Nephron (organoid): ENCODE results near the gene UQCRQ.

Experiments used
- H3K27ac Mint-ChIP-seq, 3 experiments: 2 replicates each; pipeline ENCODE4 v1.8.0; 2020; ENCODE audit warnings: mixed read lengths in 3 of 3, mild to moderate bottlenecking in 2 of 3, moderate library complexity in 1 of 3
- H3K27me3 Mint-ChIP-seq: 2 replicates; pipeline ENCODE4 v1.8.0; 2021; ENCODE audit warnings: low read depth, mild to moderate bottlenecking, moderate library complexity, mixed read lengths
- H3K36me3 Mint-ChIP-seq: 2 replicates; pipeline ENCODE4 v1.8.0; 2020; ENCODE audit warnings: low read depth, mixed read lengths
- H3K4me1 Mint-ChIP-seq: 2 replicates; pipeline ENCODE4 v1.8.0; 2020; ENCODE audit warnings: mixed read lengths
- H3K4me3 Mint-ChIP-seq, 3 experiments: 2 replicates each; pipeline ENCODE4 v1.8.0; 2020; ENCODE audit warnings: mild to moderate bottlenecking in 3 of 3, mixed read lengths in 3 of 3, moderate library complexity in 2 of 3
- H3K9me3 Mint-ChIP-seq: 2 replicates; pipeline ENCODE4 v1.8.0; 2020; ENCODE audit warnings: mixed read lengths
- CTCF ChIP-seq, 3 experiments: fragments of 200-600 bp; sonication (generic); IDR thresholded peaks; one replicate each; pipeline ENCODE4 v1.5.0; 2021; ENCODE audit warnings: antibody characterized with exemption in 3 of 3; ENCODE audit not compliant: unreplicated experiment in 3 of 3

UQCRQ gene

GRCh38 chr5:132825834-132826391 lies 40.5 kb upstream of the UQCRQ start:
- Mint-ChIP-seq H3K36me3 (no peaks in the 10 kb centered on the region), H3K4me1 (peaks cover 7% of the 10 kb centered on the region), H3K27ac (no peak overlapping the region), H3K27me3 (peaks cover 68% of the 10 kb centered on the region), H3K4me3 (no peak overlapping the region), H3K9me3 (no peaks in the 10 kb centered on the region)
- TF ChIP-seq CTCF (IDR thresholded peaks at IDR 0.05; ENCODE audit: unreplicated experiment in 3 of 3), result no peak

GRCh38 chr5:132826424-132827082 lies 39.9 kb upstream of the UQCRQ start:
- Mint-ChIP-seq H3K27ac (no peak overlapping the region), H3K27me3 (peaks cover 74% of the 10 kb centered on the region), H3K4me1 (peaks cover 6% of the 10 kb centered on the region)

GRCh38 chr5:132827943-132828673 lies 38.3 kb upstream of the UQCRQ start:
- no peaks in the 10 kb centered on the region for H3K36me3 Mint-ChIP-seq
- H3K4me3 Mint-ChIP-seq, result peak overlapping the region; percentile 64 to 93 (median 91)
- peaks cover 76% of the 10 kb centered on the region for H3K27me3 Mint-ChIP-seq
- no peaks in the 10 kb centered on the region for H3K4me1 Mint-ChIP-seq
- no peak for TF ChIP-seq CTCF (IDR thresholded peaks at IDR 0.05; ENCODE audit: unreplicated experiment in 3 of 3)
- H3K9me3 Mint-ChIP-seq, result no peaks in the 10 kb centered on the region
- no peak overlapping the region for H3K27ac Mint-ChIP-seq

More at GRCh38 chr5:132826424-132827082, 39.9 kb upstream of the UQCRQ start:
- TF ChIP-seq CTCF (IDR thresholded peaks at IDR 0.05; ENCODE audit: unreplicated experiment in 3 of 3), result no peak
- no peaks in the 10 kb centered on the region for H3K9me3 Mint-ChIP-seq
- no peaks in the 10 kb centered on the region for H3K36me3 Mint-ChIP-seq
- peak overlapping the region in 2 of 3 experiments; percentile 27 to 52 for H3K4me3 Mint-ChIP-seq

GRCh38 chr5:132828846-132829494 lies 37.5 kb upstream of the UQCRQ start:
- TF ChIP-seq CTCF (IDR thresholded peaks at IDR 0.05; ENCODE audit: unreplicated experiment in 3 of 3), result no peak
- H3K27ac Mint-ChIP-seq, result peak overlapping the region in 2 of 3 experiments; percentile 31 to 48
- peaks cover 78% of the 10 kb centered on the region for H3K27me3 Mint-ChIP-seq
- no peaks in the 10 kb centered on the region for H3K4me1 Mint-ChIP-seq
- H3K4me3 Mint-ChIP-seq, result peak overlapping the region; percentile 89 to 93 (median 91)
- H3K36me3 Mint-ChIP-seq, result no peaks in the 10 kb centered on the region
- no peaks in the 10 kb centered on the region for H3K9me3 Mint-ChIP-seq

- H3K4me3 Mint-ChIP-seq, result peak overlapping the region; percentile 89 to 93 (median 91)
- H3K27me3 Mint-ChIP-seq, result peaks cover 73% of the 10 kb centered on the region
- TF ChIP-seq CTCF (IDR thresholded peaks at IDR 0.05; ENCODE audit: unreplicated experiment in 3 of 3), result peak; percentile 84 to 91 (median 85)
- no peaks in the 10 kb centered on the region for H3K4me1 Mint-ChIP-seq
- H3K36me3 Mint-ChIP-seq, result no peaks in the 10 kb centered on the region
- peak overlapping the region in 1 of 3 experiments; percentile 78 for H3K27ac Mint-ChIP-seq
- H3K9me3 Mint-ChIP-seq, result no peaks in the 10 kb centered on the region
Observed at GRCh38 chr5:132829742-132830435, 36.6 kb upstream of the UQCRQ start.
